ENCODE results near the gene SEMA4A.

SEMA4A gene

DNA sequence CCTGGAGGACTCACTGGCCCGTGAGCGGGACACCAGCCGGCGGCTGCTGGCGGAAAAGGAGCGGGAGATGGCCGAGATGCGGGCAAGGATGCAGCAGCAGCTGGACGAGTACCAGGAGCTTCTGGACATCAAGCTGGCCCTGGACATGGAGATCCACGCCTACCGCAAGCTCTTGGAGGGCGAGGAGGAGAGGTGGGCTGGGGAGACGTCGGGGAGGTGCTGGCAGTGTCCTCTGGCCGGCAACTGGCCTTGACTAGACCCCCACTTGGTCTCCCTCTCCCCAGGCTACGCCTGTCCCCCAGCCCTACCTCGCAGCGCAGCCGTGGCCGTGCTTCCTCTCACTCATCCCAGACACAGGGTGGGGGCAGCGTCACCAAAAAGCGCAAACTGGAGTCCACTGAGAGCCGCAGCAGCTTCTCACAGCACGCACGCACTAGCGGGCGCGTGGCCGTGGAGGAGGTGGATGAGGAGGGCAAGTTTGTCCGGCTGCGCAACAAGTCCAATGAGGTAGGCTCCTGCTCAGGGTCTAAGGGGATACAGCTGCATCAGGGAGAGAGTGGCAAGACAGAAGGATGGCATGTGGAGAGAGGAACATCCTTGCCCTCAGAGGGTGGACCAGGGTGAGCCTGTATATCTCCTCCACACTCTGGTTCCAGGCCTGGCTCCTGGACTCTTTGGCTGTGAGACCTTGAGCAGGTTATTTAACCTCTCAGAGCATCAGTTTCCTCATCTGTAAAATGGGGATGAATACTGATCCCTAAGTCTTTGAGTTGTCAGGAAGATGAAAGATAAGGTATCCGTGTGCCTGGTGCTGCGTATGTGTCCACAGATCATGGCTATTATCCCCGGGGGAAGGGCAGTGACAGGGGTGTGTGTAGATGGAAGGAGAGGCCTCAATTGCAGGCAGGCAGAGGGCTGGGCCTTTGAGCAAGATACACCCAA is 17.2 kb upstream of the SEMA4A start:
- DNase-seq: peak; percentile 40

DNA sequence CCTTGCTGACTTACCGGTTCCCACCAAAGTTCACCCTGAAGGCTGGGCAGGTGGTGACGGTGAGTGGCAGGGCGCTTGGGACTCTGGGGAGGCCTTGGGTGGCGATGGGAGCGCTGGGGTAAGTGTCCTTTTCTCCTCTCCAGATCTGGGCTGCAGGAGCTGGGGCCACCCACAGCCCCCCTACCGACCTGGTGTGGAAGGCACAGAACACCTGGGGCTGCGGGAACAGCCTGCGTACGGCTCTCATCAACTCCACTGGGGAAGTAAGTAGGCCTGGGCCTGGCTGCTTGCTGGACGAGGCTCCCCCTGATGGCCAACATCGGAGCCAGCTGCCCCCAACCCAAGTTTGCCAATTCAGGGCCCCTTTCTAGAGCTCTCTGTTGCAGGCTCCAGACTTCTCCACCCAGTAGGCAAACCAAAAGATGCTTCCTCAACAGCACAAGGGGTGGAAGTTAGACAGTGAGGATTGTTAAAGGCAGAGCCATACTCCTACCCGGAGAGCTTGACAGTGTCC is 16.4 kb upstream of the SEMA4A start:
- DNase-seq: peak; percentile 40

DNA sequence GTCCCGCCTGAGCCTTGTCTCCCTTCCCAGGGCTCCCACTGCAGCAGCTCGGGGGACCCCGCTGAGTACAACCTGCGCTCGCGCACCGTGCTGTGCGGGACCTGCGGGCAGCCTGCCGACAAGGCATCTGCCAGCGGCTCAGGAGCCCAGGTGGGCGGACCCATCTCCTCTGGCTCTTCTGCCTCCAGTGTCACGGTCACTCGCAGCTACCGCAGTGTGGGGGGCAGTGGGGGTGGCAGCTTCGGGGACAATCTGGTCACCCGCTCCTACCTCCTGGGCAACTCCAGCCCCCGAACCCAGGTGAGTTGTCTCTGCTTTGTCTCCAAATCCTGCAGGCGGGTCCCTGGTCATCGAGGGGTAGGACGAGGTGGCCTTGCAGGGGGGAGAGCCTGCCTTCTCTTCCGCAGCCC is 14.9 kb upstream of the SEMA4A start:
- DNase-seq: peak; percentile 40

DNA sequence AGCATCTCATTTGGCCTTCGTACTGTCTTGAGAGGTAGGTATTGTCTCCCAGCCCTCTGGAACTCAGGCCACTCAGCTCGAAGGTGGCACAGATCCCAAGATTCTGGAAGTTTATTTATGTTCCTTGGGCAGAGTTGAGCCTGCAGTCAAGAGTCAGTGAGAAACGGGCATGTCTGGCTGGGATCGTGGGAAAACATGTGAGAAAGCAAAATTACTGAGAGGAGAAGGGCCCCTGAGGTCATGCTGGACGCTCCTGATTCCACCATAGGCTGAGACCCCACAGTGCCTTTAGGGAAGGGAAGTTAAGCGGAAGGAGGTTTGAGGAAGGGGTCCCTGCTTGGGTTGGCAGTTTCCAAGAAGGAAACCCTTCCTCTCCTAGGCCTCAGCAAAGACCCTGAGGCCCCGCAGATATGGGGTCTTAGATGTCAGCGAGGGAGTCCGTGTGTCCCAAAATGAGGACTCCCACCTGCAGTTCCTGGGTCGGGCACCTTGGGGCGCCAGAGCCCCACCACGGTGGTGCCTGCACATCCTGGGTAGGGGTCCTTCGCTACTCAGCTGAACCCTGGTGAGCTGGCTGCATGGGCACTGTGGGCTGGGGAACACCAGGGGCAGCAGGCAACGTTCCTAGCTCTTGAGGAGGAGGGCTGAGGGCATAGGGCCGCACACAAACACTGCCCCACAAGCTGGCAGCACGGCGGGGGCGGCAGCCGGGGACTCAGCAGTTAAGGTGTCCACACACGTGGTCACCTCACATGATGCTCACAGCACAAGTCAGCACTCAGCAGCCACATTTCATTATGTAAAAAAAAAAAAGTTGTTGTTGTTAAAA is 12.3 kb upstream of the SEMA4A start:
- DNase-seq: peak; percentile 60

DNA sequence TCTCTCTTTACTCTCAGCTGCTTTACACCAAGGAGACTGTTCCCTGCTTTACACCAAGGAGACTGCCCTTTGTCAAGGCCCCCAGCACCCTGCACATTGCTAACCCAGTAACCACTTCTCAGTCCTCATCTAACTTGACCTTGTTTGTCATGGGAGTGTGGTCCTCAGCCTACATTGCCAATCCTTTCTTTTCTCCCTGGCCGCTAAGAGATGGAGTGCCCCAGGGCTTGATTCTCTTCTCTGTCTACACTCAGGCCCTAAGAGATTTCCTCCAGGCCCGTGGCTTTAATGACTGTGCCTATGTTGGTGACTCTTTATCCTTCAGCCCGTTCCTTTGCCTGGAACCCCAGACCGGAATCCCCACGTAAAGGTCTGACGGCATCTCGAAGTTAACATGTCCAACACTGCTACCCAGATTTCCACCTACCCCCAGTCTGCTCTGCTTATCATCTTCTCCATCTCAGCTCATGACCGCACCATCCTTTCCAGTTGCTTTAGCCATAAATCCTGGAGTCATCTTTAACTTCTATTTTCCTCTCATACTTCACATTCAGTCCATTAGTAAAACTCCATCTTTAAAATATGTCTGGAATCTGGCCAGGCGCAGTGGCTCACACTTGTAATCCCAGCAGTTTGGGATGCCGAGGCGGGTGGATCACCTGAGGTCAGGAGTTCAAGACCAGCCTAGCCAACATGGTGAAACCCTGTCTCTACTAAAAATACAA is 9.5 kb upstream of the SEMA4A start:
- DNase-seq: peak; percentile 50

DNA sequence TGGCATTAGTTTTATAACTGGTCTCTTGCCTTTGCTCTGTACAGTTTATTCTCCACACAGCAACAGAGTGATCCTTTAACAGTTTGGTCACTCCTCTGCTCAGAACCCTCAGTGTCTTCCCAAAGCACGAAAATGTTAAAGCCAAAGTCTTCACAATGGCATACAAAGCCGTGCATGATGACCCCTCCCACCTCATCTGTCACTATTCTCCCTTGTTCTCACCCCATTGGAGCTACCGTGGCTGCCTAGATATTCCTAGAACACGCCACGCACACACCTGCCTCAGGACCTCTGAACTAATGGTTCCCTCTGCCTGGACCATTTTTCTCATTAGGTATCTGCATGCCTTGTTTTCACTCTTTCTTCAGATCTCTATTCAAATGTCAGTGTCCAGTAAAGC is 8.6 kb upstream of the SEMA4A start:
- peak; percentile 55 for DNase-seq

DNA sequence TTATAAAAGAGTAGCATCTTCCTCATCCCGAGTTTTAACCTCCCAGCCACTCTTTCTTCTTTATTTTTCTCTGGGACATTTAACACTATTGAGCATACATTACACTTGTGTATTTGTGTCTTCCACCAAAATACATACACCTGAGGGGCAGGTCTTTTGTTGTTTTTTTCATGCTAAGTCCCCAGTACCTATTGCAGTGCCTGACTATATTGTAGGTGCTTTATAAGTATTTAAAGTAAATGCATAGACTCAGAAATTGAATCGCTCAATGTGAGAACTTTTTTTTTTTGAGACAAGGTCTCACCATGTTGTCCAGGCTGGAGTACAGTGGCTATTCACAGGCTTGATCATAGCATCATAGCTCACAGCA is 7.8 kb upstream of the SEMA4A start:
- no peak for DNase-seq

DNA sequence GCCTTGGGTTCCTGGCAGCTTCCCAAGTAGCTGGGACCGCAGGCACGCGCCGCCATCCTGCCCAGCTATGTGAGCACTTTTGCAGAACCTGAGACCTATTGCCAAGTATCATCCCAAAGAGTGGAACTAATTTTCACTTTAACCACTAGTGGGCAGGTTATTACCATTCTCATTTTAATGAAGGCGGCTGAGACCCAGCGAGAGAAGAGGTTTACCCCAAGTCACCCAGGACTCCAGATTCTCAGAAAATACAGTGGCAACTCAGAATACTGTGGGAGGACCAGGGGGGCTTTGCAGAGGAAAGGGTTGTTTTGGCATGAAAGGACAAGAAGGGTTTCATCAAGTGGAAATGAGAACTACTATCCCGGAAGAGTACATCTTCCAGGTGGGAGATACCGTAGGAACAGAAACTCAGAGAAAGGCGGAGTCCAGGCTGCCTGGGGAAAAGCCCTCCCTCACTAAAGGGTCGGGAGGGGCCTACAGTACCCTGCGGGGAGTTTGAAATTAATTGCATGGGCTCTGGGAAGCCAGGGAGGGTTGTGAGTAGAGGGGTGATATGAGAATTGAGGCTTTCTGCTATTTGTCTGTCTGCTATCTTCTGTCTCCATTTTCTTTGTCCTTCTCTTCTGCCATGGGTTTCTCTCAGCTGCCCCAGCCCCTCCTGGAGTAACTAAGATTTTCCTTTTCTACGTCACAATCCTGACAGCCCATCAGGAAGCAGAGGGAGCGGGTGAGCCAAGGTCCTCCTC is 7.2 kb upstream of the SEMA4A start:
- peak; percentile 79 for DNase-seq

DNA sequence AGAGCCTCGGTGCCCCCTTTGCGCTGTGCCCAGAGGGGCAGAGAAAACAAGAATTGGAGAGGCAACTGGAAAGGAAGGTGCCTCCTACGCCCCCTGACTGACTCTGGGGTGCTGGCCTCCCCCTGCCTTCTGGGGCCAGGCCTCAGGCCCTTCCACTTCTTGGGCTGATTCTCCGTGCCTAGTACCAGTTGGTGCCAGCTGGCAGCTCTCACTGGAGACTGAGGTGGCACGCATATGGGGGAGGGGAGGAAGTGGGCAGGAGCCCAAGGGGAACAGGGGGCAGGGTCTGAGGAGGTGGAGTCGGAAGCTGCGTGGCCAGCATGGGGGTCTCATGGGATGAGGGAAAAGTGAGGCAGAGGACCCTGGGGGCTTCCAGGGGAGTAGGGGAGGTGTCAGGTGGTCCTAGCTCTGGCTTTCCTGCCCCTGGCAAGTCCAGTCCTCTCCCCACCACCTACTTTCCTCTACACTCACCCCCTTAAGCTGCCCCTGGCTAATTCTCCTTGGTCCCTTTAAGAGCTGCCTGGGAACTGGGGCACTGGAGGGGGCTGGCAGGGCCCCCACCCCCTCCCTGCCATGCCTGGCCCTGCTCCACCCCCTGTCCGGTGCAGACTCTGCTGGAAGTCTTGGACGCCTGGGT is 6.5 kb upstream of the SEMA4A start:
- DNase-seq: peak; percentile 61

DNA sequence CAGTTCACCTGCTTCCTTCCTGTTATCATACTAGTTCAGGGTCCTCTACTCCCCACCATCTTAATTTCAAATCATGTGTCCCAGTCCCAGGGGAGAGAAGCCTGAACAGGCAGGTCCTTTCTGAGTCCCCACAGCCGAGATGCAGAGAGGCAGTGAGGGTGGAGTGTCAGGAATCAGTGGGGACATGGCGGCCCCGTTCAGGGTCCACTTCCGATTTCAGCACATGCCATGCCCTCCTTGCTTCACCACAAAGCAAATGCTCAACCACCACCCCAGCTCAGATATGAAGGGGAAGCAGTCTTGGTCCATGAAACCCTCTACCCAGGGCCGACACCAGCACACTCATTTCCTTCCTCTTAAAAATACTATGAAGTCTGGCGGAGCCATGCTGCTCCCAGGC is 5.2 kb upstream of the SEMA4A start:
- peak; percentile 51 for DNase-seq

DNA sequence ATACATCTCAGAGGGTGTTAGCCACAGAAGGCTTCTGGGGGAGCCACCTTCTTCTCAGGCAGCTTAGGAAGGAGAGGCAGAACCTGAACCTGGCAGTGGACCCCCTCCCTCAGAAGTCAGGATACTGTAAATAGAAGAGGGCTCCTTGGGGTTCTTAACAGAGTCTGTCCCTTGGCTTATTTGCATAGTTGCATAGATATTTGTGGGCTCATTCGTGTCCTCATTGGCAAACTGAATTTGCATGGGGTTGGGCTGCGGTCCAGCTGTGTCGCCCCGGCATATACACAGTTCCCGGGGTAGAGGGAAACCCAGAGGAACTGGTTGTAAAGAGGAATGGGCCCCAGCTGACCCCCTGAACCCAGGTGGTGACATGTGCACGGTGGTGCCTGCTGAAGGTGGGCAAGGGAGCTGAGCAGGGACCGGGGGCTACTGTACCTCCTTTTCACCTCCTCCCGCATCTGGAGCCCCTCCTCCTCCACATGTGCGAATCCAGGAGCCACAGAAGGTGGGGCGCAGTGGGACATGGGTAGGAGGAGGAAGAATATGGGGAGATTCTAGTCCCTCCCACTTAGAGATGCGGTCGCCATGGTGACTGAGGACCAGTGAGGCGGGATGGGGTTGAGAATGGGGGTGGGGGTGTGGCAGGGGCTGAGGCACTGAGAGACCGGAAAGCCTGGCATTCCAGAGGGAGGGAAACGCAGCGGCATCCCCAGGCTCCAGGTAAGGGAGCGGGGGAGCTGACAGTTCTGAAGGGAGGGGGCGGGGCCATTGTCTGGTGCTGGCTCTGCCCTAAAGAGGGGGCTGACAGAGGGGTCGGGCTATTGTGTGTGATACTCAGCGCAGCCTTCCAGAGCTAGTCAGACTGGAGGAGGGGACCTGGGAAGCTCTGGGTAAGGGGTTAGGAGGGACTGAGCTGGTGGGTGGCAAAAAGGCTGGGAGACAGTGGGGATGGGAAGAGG is 3.7 kb upstream of the SEMA4A start:
- DNase-seq: peak; percentile 32

DNA sequence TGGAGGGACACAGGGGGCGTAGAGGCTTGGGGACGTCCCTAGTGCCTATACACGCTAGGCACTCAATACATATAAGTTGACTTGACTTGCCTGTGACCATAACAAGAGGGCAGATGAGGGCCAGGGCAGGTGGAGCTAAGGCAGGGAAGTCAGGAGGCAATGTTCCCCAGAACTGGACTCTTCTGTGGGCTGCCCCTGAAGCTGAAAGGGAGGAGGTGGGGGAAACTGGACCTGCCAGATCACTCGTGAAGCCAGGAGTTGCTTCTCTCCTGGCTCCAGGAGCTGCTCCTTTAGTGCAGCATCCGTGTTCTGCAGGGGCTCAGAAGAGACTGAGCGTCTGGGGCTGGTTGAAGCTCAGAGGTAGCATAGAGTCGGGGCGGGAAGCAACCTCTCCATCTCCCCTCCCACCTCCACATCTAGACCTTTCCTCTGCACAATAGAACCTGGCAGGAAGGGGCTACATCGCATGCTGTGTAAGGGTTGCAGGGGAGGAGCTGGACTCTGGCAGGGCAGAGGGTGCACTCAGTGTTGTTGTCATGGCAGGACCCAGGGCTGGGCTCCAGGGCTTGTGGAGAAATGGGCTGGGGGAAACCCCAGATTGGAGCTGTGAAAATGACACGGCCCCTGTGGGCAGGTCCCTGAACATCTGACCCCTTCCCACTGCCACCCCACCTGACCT is 2.9 kb upstream of the SEMA4A start:
- DNase-seq: peak; percentile 43

DNA sequence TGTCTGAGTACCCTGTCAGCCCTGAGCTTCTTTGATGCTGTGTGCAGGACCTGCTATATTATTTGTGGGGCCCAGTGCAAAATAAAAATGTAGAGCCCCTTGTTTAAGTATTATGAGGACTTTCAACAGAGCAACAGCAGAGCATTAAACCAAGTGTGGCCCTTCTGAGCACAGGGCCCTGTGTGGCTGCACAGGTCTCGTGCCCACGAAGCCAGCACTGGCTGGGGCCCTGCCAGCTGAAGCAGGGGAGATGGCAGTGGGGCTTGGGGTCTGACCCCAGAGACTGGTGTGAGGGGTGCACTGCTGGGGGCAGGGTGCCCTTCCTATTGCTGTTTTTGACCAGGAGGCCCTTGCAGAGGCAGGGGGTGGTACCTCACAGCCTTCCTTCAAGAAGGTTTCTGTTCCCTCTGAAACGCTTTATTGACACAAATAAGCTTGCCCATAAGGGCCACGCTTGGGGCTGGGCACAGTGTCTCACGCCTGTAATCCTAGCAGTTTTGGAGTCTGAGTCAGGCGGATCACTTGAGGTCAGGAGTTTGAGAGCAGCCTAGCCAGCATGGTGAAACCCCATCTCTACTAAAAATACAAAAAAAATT is 2.2 kb upstream of the SEMA4A start:
- peak; percentile 34 for DNase-seq

DNA sequence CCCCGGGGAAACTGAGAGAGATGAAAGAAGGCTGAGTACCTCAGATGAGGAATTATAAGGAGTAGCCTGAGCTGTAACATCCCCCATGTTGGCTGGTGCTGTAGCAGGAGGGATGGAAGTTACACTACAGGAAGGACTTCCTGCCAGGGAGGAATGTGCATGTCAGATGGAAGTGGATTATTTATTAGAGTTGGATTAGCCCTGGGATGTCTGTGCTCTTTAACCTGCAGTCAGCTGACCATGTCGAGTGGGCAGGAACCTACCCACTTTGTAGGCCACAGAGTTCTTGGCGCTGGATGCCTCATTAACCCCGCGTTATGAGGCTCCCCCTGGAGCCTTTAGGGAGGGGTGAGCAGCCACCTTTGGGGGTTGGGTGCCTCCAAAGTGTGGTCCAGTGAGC is 757 bp upstream of the SEMA4A start:
- no peak for DNase-seq

DNA sequence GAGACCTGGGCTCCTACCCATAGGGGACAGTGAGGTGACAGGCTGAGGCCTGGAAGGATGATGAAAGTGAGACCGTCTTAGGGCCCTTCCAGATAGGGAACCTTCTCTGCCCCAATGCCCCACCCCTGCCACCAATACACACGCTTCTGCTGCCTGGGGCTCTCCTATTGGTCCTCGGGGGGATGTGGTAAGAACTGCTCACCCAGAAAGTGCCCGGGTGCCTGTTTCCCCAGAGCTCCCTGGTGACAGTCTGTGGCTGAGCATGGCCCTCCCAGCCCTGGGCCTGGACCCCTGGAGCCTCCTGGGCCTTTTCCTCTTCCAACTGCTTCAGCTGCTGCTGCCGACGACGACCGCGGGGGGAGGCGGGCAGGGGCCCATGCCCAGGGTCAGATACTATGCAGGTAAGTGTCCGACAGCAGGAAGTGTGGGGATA is 948 bp downstream of the SEMA4A start:
- peak; percentile 59 for DNase-seq

DNA sequence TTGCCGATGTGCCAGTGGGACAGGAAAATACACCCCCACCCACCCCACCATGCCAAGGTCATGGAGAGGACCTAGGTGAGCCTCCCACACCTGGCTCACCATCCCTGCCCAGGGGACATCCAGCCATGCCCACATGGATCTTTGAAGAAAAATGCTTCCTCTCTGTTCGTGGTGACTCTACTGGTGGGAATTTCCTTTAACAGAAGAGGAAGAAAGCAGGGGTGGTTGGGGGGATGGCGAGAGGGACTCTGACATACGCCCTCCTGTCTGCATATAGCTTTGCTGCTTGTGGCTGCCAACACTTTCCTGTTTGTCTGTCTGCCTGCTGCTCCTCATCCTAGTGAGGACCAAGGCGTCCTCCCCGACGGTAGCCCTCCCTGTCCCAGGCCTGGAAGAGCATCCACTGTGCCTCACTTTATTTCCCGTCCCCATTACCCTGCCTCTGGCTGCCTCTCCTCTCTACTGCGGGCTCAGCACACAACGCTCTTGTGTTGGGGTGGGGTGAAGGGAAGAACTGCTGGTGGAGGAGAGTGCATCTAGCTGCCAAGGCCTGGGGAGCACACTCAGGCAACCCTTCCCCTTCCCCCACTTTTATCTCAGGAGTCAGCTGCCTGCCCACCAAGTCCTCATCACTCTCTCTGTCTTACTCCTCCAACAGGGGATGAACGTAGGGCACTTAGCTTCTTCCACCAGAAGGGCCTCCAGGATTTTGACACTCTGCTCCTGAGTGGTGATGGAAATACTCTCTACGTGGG is 2.5 kb downstream of the SEMA4A start:
- no peak for DNase-seq

DNA sequence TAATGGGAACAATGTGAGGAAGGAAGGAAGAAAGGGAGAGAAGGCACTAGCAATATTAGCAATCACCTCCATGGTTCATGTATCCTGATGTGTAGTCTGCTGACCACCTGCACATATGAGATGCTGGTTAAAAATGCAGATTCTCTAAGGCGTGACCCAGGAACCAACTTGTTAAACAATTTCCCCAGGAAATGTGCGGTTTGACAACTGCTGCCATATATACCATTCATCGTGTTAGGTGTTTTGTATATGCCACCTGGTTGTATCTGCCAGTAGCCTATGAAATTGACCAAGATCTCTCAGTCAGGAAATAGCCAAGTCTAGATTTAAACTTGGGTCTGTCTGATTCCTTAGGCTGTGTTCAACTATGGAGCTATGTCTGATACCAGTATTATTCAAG is 4.1 kb downstream of the SEMA4A start:
- peak; percentile 27 for DNase-seq

DNA sequence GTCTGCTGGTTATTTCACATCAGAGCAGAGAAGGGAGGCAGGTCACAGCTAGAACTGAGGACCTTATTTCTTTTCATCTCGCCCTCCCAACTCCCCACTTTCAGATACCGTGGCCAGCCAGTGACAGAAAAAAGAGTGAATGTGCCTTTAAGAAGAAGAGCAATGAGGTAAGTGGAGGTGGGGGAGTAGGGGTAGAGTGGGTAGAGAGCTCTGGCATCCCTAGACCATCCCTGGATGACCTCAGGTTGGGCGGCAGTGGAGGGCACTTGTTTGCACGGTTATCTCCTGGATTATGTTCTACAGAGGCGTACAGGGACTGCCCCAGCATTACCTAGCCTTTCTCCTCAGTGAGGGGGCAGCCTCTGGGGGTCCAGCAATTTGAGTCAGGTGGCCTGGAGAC is 4.6 kb downstream of the SEMA4A start:
- DNase-seq: no peak
